Endothelial cell of umbilical vein (primary cell): ENCODE data around the gene TNPO2.

Experiments used
- EZH2 ChIP-seq: IDR thresholded peaks from 2 replicates; pipeline ENCODE4 v1.6.1; 2012; ENCODE audit warnings: borderline replicate concordance, low read depth, mild to moderate bottlenecking, moderate library complexity, low read length, inconsistent platforms; ENCODE audit not compliant: severe bottlenecking
- FOS ChIP-seq: IDR thresholded peaks from 2 replicates; pipeline ENCODE4 v1.6.1; 2011; ENCODE audit warnings: mild to moderate bottlenecking, low read length, moderate library complexity, borderline replicate concordance; ENCODE audit not compliant: insufficient read depth
- GATA2 ChIP-seq: IDR thresholded peaks from 2 replicates; pipeline ENCODE4 v1.7.0; 2011; ENCODE audit warnings: low read depth, mild to moderate bottlenecking, moderate library complexity, mixed read lengths, low read length; ENCODE audit not compliant: insufficient read length, insufficient read depth
- MAX ChIP-seq: IDR thresholded peaks from 2 replicates; pipeline ENCODE4 v1.6.1; 2011; ENCODE audit not compliant: insufficient read depth, insufficient read length
- MYC ChIP-seq: IDR thresholded peaks from one replicate; pipeline ENCODE4 v1.6.1; 2011; ENCODE audit warnings: mild to moderate bottlenecking, low read depth, low read length
- POLR2A ChIP-seq: IDR thresholded peaks from 2 replicates; pipeline ENCODE4 v1.6.1; 2012; ENCODE audit warnings: low read depth, mild to moderate bottlenecking, control low read depth, low read length
- POLR2AphosphoS5 ChIP-seq: IDR thresholded peaks from 2 replicates; pipeline ENCODE4 v1.6.1; 2012; ENCODE audit warnings: low read depth, mild to moderate bottlenecking, control low read depth, low read length, moderate library complexity; ENCODE audit not compliant: insufficient read depth
- TF ChIP-seq, protein P1 (sequence below), 2 donors: IDR thresholded peaks; 1 replicate in 1 of 2; 2 replicates in 1 of 2; pipeline ENCODE4 v1.5.1; 2011; ENCODE audit warnings: low read length in 2 of 2, mild to moderate bottlenecking in 2 of 2, moderate library complexity in 2 of 2, control low read depth in 1 of 2, inconsistent platforms in 1 of 2, low read depth in 1 of 2; ENCODE audit not compliant: insufficient read depth in 1 of 2; ENCODE audit errors: extremely low read depth in 1 of 2

GRCh38 chr19:12721656-12722565, 1.8 kb downstream of the TNPO2 start:
- TF ChIP-seq, protein P1, sequence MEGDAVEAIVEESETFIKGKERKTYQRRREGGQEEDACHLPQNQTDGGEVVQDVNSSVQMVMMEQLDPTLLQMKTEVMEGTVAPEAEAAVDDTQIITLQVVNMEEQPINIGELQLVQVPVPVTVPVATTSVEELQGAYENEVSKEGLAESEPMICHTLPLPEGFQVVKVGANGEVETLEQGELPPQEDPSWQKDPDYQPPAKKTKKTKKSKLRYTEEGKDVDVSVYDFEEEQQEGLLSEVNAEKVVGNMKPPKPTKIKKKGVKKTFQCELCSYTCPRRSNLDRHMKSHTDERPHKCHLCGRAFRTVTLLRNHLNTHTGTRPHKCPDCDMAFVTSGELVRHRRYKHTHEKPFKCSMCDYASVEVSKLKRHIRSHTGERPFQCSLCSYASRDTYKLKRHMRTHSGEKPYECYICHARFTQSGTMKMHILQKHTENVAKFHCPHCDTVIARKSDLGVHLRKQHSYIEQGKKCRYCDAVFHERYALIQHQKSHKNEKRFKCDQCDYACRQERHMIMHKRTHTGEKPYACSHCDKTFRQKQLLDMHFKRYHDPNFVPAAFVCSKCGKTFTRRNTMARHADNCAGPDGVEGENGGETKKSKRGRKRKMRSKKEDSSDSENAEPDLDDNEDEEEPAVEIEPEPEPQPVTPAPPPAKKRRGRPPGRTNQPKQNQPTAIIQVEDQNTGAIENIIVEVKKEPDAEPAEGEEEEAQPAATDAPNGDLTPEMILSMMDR (IDR thresholded peaks at IDR 0.05; ENCODE audit: extremely low read depth in 1 of 2, insufficient read depth in 1 of 2, low read depth in 1 of 2, low read length in 2 of 2): no peak
- no peak for TF ChIP-seq MYC
- TF ChIP-seq POLR2A: no peak
- TF ChIP-seq POLR2AphosphoS5: no peak
- no peak for TF ChIP-seq MAX
- TF ChIP-seq EZH2: no peak
- no peak for TF ChIP-seq GATA2
- TF ChIP-seq FOS: no peak
